K562 (cell line): ENCODE measurements around the gene NOSIP. TPM values are rescaled to one million over a fixed set of nuclear protein-coding genes. Genes with fewer than 3 reads are reported as not detected.

Experiments used
- C11orf30 ChIP-seq: fragments of 450-650 bp; IDR thresholded peaks from 2 replicates; pipeline ENCODE4 v1.6.1; 2016; ENCODE audit warnings: low read depth, mild to moderate bottlenecking
- CREB5 ChIP-seq: fragments of 250-450 bp; sonication (Bioruptor Pico); IDR thresholded peaks from 2 replicates; pipeline ENCODE4 v1.5.0; 2020; ENCODE audit warnings: mild to moderate bottlenecking
- CREM ChIP-seq: IDR thresholded peaks from 2 replicates; pipeline ENCODE4 v1.6.1; 2014; ENCODE audit warnings: antibody characterized with exemption, low read depth
- HES1 ChIP-seq: fragments of 450-650 bp; IDR thresholded peaks from 2 replicates; pipeline ENCODE4 v1.6.1; 2016; ENCODE audit warnings: low read depth, mild to moderate bottlenecking, moderate library complexity
- IRF2 ChIP-seq: sonication (generic); formaldehyde crosslinking; IDR thresholded peaks from 2 replicates; pipeline ENCODE4 v1.8.1; 2022; ENCODE audit warnings: mild to moderate bottlenecking, missing genetic modification reagents
- KAT2B ChIP-seq: IDR thresholded peaks from one replicate; pipeline ENCODE4 v1.6.1; 2012; ENCODE audit warnings: low read depth, mild to moderate bottlenecking, control low read depth, inconsistent platforms, low read length, moderate library complexity
- MYNN ChIP-seq, 2 experiments: sonication (generic); formaldehyde crosslinking in 1 of 2; IDR thresholded peaks; 2 replicates each; pipeline versions ENCODE4 v1.5.0 to v1.6.1; 2016 to 2020; ENCODE audit warnings: antibody characterized with exemption in 1 of 2, missing genetic modification reagents in 1 of 2
- NFATC3 ChIP-seq: fragments of 450-650 bp; IDR thresholded peaks from 2 replicates; pipeline ENCODE4 v1.6.1; 2017; ENCODE audit warnings: mild to moderate bottlenecking
- NFXL1 ChIP-seq: fragments of 450-650 bp; formaldehyde crosslinking; IDR thresholded peaks from 2 replicates; pipeline ENCODE4 v1.4.0; 2021; ENCODE audit warnings: mild to moderate bottlenecking
- NONO ChIP-seq, 2 experiments: fragments of 200-400 bp in 1 of 2; fragments of 450-650 bp in 1 of 2; formaldehyde crosslinking in 1 of 2; IDR thresholded peaks; 2 replicates each; pipeline ENCODE4 v1.6.1; 2017; ENCODE audit warnings: low read depth in 2 of 2, mild to moderate bottlenecking in 2 of 2, moderate library complexity in 2 of 2, low read length in 1 of 2
- POLR2H ChIP-seq: IDR thresholded peaks from 2 replicates; pipeline ENCODE4 v1.6.1; 2016; ENCODE audit warnings: missing genetic modification characterization, low read depth, mild to moderate bottlenecking, control low read depth, missing compliant biosample characterization, moderate library complexity
- RBM14 ChIP-seq: fragments of 200-400 bp; formaldehyde crosslinking; IDR thresholded peaks from 2 replicates; pipeline ENCODE4 v1.6.1; 2018; ENCODE audit warnings: low read depth, mild to moderate bottlenecking, low read length, moderate library complexity, borderline replicate concordance; ENCODE audit not compliant: insufficient read depth
- SAFB2 ChIP-seq: fragments of 200-400 bp; formaldehyde crosslinking; IDR thresholded peaks from 2 replicates; pipeline ENCODE4 v1.6.1; 2018; ENCODE audit warnings: borderline replicate concordance, low read length, low read depth, moderate library complexity; ENCODE audit not compliant: severe bottlenecking
- SMARCA4 ChIP-seq: fragments of 450-650 bp; IDR thresholded peaks from 2 replicates; pipeline ENCODE4 v1.6.1; 2016
- TFE3 ChIP-seq: fragments of 450-650 bp; formaldehyde crosslinking; IDR thresholded peaks from 2 replicates; pipeline ENCODE4 v1.4.0; 2020; ENCODE audit warnings: mild to moderate bottlenecking, mixed read lengths
- THRA ChIP-seq: fragments of 450-650 bp; IDR thresholded peaks from 2 replicates; pipeline ENCODE4 v1.6.1; 2017; ENCODE audit warnings: mild to moderate bottlenecking, moderate library complexity
- TRIM24 ChIP-seq, 2 experiments: fragments of 450-650 bp; IDR thresholded peaks; 2 replicates each; pipeline ENCODE4 v1.6.1; 2016
- ZBTB1 ChIP-seq: sonication (generic); formaldehyde crosslinking; IDR thresholded peaks from 2 replicates; pipeline ENCODE4 v1.8.1; 2023; ENCODE audit warnings: missing genetic modification reagents, low read depth, mild to moderate bottlenecking, borderline replicate concordance
- ZNF12 ChIP-seq: sonication (generic); formaldehyde crosslinking; IDR thresholded peaks from 2 replicates; pipeline ENCODE4 v1.4.0; 2020; ENCODE audit warnings: mild to moderate bottlenecking, missing genetic modification reagents
- ZNF239 ChIP-seq: fragments of 250-450 bp; sonication (Bioruptor Pico); IDR thresholded peaks from 2 replicates; pipeline ENCODE4 v1.4.0; 2020; ENCODE audit warnings: mild to moderate bottlenecking
- ZNF584 ChIP-seq: fragments of 200-800 bp; sonication (Bioruptor generic); IDR thresholded peaks from 2 replicates; pipeline ENCODE4 v1.6.1; 2016; ENCODE audit warnings: low read depth, mild to moderate bottlenecking, missing genetic modification characterization, missing compliant biosample characterization
- polyA plus RNA-seq, 8 experiments: library from polyadenylated mRNA; depleted of rRNA in 4 of 8; stranded (reverse) in 5 of 8; unstranded in 3 of 8; fragments of >200 nt; fragmentation: Nextera tagmentation in 2 of 8; fragmentation: Illumina TruSeq in 1 of 8; extraction: Ambion mirVana in 2 of 8; extraction: Trizol in 1 of 8; gene quantifications; 2 replicates each; pipeline versions ENCODE4 v1.2.1 to v1.2.3, GENCODE V29; 2011 to 2014; ENCODE audit warnings: inconsistent platforms in 1 of 8, missing spikeins in 1 of 8
- total RNA-seq, 7 experiments: library from RNA; depleted of rRNA in 6 of 7; stranded (reverse); fragments of >200 nt in 6 of 7; fragmentation: Illumina TruSeq in 2 of 7; extraction: Trizol in 2 of 7; gene quantifications; 2 replicates each; pipeline versions ENCODE4 v1.2.1 to v1.2.3, GENCODE V29; 2011 to 2021; ENCODE audit warnings: low replicate concordance in 1 of 7

NOSIP gene
- total and polyA plus RNA-seq, 9 of the 15 experiments (the other 6 are each of a cell fraction or from before 2014, with no cell fraction given): 14.4 to 153 (median 79.9) TPM

- no peak for TF ChIP-seq TFE3
- no peak for TF ChIP-seq KAT2B
- TF ChIP-seq CREM: peak; percentile 58
- TF ChIP-seq NFXL1: no peak
- no peak for TF ChIP-seq CREB5 (CRISPR knock-in tag)
- no peak for TF ChIP-seq ZNF584 (CRISPR knock-in tag)
- no peak for TF ChIP-seq MYNN (IDR thresholded peaks at IDR 0.05)
- TF ChIP-seq MYNN (CRISPR knock-in tag; IDR thresholded peaks at IDR 0.05): no peak
- TF ChIP-seq NONO (IDR thresholded peaks at IDR 0.05; ENCODE audit: low read depth in 2 of 2, low read length in 1 of 2): 0 out of 4 replicates have a peak, but pooled peaks of 1 of the 2 experiments have one; percentile 26
- TF ChIP-seq HES1: no peak
- TF ChIP-seq ZNF12: no peak
- no peak for TF ChIP-seq IRF2
- TF ChIP-seq RBM14: no peak
- 0 out of 2 replicates have a peak, but pooled peaks have one; percentile 28 for TF ChIP-seq NFATC3
- no peak for TF ChIP-seq POLR2H (tag)
- TF ChIP-seq ZBTB1 (CRISPR knock-in tag): no peak
- TF ChIP-seq THRA: no peak
- no peak for TF ChIP-seq SAFB2
- no peak for TF ChIP-seq ZNF239 (CRISPR knock-in tag)
- TF ChIP-seq TRIM24 (IDR thresholded peaks at IDR 0.05): 0 out of 4 replicates have a peak, but pooled peaks of 1 of the 2 experiments have one; percentile 30
- no peak for TF ChIP-seq SMARCA4
- TF ChIP-seq C11orf30: no peak
Observed at GRCh38 chr19:49593233-49594113, 13.1 kb upstream of the NOSIP start (continued).
